Measurements from ENCODE around the gene IL36B. TPM values are rescaled to one million over a fixed set of nuclear protein-coding genes. Genes with fewer than 3 reads are reported as not detected.

IL36B gene
- total RNA-seq, 4 donors from 2014 or later, result not detected

DNA sequence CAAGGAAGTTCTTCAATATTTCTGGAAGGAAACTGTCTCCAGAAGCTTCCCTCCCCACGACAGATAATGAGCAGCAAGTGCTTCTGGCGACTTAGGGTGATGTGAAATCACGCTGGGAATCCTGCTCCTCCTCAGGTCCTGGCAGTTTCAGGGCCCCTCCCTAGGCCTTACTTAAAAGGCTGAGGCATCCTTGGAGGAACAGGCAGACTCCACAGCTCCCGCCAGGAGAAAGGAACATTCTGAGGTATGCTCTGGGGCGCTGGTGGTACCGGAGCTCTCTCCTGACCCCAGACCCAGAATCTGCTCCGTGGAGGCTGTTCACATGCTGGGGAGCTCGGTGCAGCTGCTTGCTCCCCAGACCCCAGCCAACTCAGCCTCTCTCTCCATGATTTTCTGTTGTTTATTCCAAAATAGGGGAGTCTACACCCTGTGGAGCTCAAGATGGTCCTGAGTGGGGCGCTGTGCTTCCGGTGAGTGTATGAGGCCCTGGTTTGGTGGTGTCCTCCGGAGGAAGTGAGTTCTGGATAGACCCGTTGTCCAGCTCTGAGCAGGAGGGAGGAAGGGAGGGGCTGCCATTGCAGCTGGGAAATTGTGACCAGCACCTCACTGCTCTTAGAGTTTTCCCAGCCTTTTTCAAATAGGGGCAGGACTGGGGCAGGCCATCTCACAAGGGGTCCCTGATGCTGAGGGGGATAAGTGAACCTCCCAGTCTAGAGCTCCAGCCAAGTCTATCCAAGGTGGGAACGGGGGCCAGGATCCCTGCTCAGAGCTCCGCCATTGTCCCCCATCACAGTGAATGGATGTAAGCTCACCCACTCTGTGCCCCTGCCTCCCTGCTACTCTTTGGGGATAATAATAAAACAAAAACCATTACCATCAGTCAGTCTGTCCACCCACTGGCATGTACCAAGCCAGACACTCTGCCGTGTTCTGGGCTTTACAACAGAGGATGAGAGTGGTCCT is 6.6 kb upstream of the IL36B start, which contains the start of gene IL36RN:
TSS of gene IL36RN (plus strand) at position 201 of the 963 bp plus-strand sequence. CDS start at position 442, 241 bp downstream.
- TF ChIP-seq, protein P1, sequence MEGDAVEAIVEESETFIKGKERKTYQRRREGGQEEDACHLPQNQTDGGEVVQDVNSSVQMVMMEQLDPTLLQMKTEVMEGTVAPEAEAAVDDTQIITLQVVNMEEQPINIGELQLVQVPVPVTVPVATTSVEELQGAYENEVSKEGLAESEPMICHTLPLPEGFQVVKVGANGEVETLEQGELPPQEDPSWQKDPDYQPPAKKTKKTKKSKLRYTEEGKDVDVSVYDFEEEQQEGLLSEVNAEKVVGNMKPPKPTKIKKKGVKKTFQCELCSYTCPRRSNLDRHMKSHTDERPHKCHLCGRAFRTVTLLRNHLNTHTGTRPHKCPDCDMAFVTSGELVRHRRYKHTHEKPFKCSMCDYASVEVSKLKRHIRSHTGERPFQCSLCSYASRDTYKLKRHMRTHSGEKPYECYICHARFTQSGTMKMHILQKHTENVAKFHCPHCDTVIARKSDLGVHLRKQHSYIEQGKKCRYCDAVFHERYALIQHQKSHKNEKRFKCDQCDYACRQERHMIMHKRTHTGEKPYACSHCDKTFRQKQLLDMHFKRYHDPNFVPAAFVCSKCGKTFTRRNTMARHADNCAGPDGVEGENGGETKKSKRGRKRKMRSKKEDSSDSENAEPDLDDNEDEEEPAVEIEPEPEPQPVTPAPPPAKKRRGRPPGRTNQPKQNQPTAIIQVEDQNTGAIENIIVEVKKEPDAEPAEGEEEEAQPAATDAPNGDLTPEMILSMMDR (IDR thresholded peaks at IDR 0.05), result no peak
- no peak for TF ChIP-seq POLR2A (IDR thresholded peaks at IDR 0.05)
- no peak for TF ChIP-seq EP300 (IDR thresholded peaks at IDR 0.05)
- H3K4me1 ChIP-seq, result no peaks in the 10 kb centered on the region
- peaks cover 0 to 16% (median 0%) of the 10 kb centered on the region in 4 donors for H3K9me3 ChIP-seq
- no peaks in the 10 kb centered on the region for H3K36me3 ChIP-seq
- H3K27ac ChIP-seq, result no peak within 1 kb of the TSS
- no peak within 1 kb of the TSS for H3K4me3 ChIP-seq
- 72 to 75% methylated on average over 14 to 15 of the region's 15 CpGs for WGBS, 2 donors
- no peak for DNase-seq (ENCODE audit: low spot score in 2 of 2)
- H3K27me3 ChIP-seq, result no peaks in the 10 kb centered on the region

DNA sequence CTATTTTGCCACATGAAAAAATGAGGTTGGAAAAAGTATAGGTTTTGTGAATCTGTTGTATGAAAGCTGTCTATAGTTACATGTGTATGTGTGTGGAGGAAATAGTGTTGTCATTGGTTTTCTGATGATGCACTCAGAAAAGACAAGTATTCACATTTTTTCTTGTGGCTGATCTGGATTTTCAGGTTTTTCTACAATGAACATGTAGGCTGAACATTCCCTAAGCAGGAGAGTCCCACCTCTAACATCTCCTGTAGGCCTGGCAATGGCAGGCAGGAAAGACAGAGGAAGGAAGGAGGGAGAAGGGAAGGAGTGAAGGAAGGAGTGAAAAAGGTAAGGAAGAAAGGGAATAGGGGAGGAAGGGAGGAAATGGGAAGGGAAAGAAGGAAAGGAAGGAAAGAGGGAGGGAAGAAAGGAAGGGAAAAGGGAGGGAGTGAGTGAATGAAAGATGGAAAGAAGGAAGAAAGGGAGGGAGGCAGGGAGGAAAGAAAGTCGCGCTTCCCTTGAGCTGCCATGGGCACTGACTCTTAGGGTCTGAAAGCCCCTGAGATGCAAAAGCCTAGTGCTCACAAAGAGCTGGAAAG is 5.8 kb upstream of the IL36B start:
- no peaks in the 10 kb centered on the region for H3K4me1 ChIP-seq

DNA sequence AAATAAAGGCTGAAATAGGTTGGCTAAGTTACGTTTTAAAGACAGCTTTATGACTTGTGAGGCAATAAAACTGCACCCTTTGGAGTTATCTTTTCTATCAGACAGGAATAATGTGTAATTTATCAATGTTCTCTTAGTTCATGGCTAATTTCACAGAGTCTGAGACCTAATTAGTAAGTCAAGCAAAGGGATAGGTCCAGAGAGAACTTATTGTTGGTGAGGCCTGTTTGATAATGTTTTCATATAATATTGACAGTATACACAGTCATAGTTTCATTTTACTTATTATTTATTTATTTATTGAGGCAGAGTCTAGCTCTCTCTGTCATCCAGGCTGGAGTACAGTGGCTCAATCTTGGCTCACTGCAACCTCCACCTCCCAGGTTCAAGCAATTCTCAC is 4.5 kb upstream of the IL36B start:
- no peaks in the 10 kb centered on the region for H3K36me3 ChIP-seq
- H3K9me3 ChIP-seq, result peaks cover 0 to 16% (median 0%) of the 10 kb centered on the region in 4 donors
- TF ChIP-seq, protein P1 (IDR thresholded peaks at IDR 0.05), result no peak
- TF ChIP-seq EP300 (IDR thresholded peaks at IDR 0.05) (no peak), POLR2A (IDR thresholded peaks at IDR 0.05) (no peak)
- WGBS, 2 donors, result 40 to 50% methylated on average over 1 of the region's 1 CpG
- H3K27ac ChIP-seq, result no peak overlapping the region
- no peak overlapping the region for H3K4me3 ChIP-seq
- H3K4me1 ChIP-seq, result no peaks in the 10 kb centered on the region
- DNase-seq (ENCODE audit: low spot score in 2 of 2), result no peak
- H3K27me3 ChIP-seq, result no peaks in the 10 kb centered on the region

More for the DNA sequence above, 5.8 kb upstream of the IL36B start:
- Histone ChIP-seq H3K36me3 (no peaks in the 10 kb centered on the region), H3K9me3 (peaks cover 0 to 16% (median 0%) of the 10 kb centered on the region in 4 donors), H3K27me3 (no peaks in the 10 kb centered on the region), H3K4me3 (no peak overlapping the region), H3K27ac (no peak overlapping the region)
- 45 to 75% methylated on average over 2 of the region's 2 CpGs for WGBS, 2 donors
- no peak for TF ChIP-seq EP300 (IDR thresholded peaks at IDR 0.05)
- TF ChIP-seq POLR2A (IDR thresholded peaks at IDR 0.05), result no peak
- TF ChIP-seq, protein P1 (IDR thresholded peaks at IDR 0.05), result no peak
- no peak for DNase-seq (ENCODE audit: low spot score in 2 of 2)

DNA sequence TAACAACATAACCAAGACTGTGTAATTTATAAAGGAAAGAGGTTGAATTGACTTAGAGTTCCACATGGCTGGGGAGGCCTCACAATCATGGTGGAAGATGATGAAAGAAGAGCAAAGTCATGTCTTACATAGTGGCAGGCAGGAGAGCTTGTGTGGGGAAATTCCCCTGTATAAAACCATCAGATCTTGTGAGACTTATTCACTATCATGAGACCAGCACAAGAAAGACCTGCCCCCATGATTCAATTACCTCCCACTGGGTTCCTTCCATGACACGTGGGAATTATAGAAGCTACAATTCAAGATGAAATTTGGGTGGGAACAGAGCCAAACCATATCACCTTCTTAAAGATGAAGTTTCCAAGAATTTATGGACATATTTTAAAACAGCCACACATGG is 3.9 kb upstream of the IL36B start:
- H3K27me3 ChIP-seq, result no peaks in the 10 kb centered on the region
- no peaks in the 10 kb centered on the region for H3K4me1 ChIP-seq
- H3K4me3 ChIP-seq, result no peak overlapping the region
- WGBS, 2 donors, result 50 to 63% methylated on average over 1 of the region's 1 CpG
- no peak for DNase-seq (ENCODE audit: low spot score in 2 of 2)
- TF ChIP-seq, protein P1 (IDR thresholded peaks at IDR 0.05), result no peak
- TF ChIP-seq EP300 (IDR thresholded peaks at IDR 0.05), result no peak
- TF ChIP-seq POLR2A (IDR thresholded peaks at IDR 0.05), result no peak
- no peak overlapping the region for H3K27ac ChIP-seq
- peaks cover 0 to 16% (median 0%) of the 10 kb centered on the region in 4 donors for H3K9me3 ChIP-seq
- H3K36me3 ChIP-seq, result no peaks in the 10 kb centered on the region

DNA sequence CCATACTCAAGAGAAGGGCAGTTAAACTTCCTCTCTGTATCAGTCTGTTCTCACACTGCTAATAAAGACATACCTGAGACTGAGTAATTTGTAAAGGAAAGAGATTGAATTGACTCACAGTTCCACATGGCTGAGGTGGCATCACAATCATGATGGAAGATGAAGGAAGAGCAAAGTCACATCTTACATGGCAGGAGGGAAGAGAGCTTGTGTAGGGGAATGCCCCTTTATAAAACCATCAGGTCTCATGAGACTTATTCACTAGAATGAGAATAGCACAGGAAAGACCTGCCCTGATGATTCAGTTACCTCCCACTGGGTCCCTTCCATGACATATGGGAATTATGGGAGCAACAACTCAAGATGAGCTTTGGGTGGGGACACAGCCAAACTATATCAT is 1.4 kb upstream of the IL36B start:
- Histone ChIP-seq H3K4me3 (no peak overlapping the region), H3K9me3 (peaks cover 0 to 24% (median 0%) of the 10 kb centered on the region in 4 donors), H3K27ac (no peak overlapping the region), H3K4me1 (no peaks in the 10 kb centered on the region), H3K27me3 (no peaks in the 10 kb centered on the region), H3K36me3 (no peaks in the 10 kb centered on the region)
- DNase-seq (ENCODE audit: low spot score in 2 of 2), result no peak
- TF ChIP-seq POLR2A (IDR thresholded peaks at IDR 0.05) (no peak), EP300 (IDR thresholded peaks at IDR 0.05) (no peak)
- TF ChIP-seq, protein P1 (IDR thresholded peaks at IDR 0.05), result no peak
